WTC11 (cell line): ENCODE results near the gene MAPT. TPM values are rescaled to one million over a fixed set of nuclear protein-coding genes. Genes with fewer than 3 reads are reported as not detected.

Source experiments
- ATAC-seq: fragments of 200-7000 bp; cut with Tn5 transposase; 2 replicates; pipeline ENCODE4 v1.10.0; 2021; ENCODE audit warnings: mild to moderate bottlenecking, moderate library complexity
- CTCF ChIA-PET: fragments of 300-600 bp; sonication (Branson Sonifier 250); formaldehyde crosslinking; loops from one replicate; lab custom pipeline; 2021; ENCODE audit warnings: antibody characterized with exemption; lab: Charles Lee
- POLR2A ChIA-PET: fragments of 350-600 bp; sonication (Branson Sonifier 250); formaldehyde crosslinking; loops from one replicate; lab custom pipeline; 2021; ENCODE audit warnings: antibody characterized with exemption; lab: Charles Lee
- DNase-seq: peaks from one replicate; pipeline ENCODE4 v3.0.0; 2021; ENCODE audit warnings: low spot score
- H3K27ac Mint-ChIP-seq: 2 replicates; pipeline ENCODE4 v1.8.0; 2021; ENCODE audit warnings: mixed read lengths
- H3K27me3 Mint-ChIP-seq: 2 replicates; pipeline ENCODE4 v1.8.0; 2021; ENCODE audit warnings: low read depth, mild to moderate bottlenecking, moderate library complexity, mixed read lengths
- H3K36me3 Mint-ChIP-seq: 2 replicates; pipeline ENCODE4 v1.8.0; 2021; ENCODE audit warnings: mixed read lengths
- H3K4me1 Mint-ChIP-seq: 2 replicates; pipeline ENCODE4 v1.8.0; 2022; ENCODE audit warnings: mixed read lengths
- H3K4me3 Mint-ChIP-seq: 2 replicates; pipeline ENCODE4 v1.8.0; 2021; ENCODE audit warnings: mild to moderate bottlenecking, moderate library complexity, mixed read lengths
- H3K9me3 Mint-ChIP-seq: 2 replicates; pipeline ENCODE4 v1.8.0; 2021; ENCODE audit warnings: mixed read lengths
- ATF1 ChIP-seq: sonication (generic); formaldehyde crosslinking; IDR thresholded peaks from 2 replicates; pipeline ENCODE4 v1.8.1; 2023; ENCODE audit warnings: mild to moderate bottlenecking, moderate library complexity, missing genetic modification reagents
- ATF3 ChIP-seq: sonication (generic); formaldehyde crosslinking; conservative IDR thresholded peaks from 2 replicates; pipeline ENCODE4 v1.8.1; 2022; ENCODE audit warnings: mild to moderate bottlenecking, missing genetic modification reagents
- CBFB ChIP-seq: sonication (generic); formaldehyde crosslinking; IDR thresholded peaks from 2 replicates; pipeline ENCODE4 v1.8.1; 2022; ENCODE audit warnings: mild to moderate bottlenecking, low read depth, missing genetic modification reagents
- CREB1 ChIP-seq: sonication (generic); formaldehyde crosslinking; IDR thresholded peaks from 2 replicates; pipeline ENCODE4 v1.8.0; 2023; ENCODE audit warnings: mild to moderate bottlenecking, missing genetic modification reagents
- CTCF ChIP-seq: fragments of 200-600 bp; IDR thresholded peaks from 2 replicates; pipeline ENCODE4 v1.8.0; 2022; ENCODE audit warnings: antibody characterized with exemption
- ELF4 ChIP-seq: sonication (generic); formaldehyde crosslinking; IDR thresholded peaks from 2 replicates; pipeline ENCODE4 v1.8.1; 2022; ENCODE audit warnings: low read depth, mild to moderate bottlenecking, moderate library complexity, missing genetic modification reagents
- HMGA2 ChIP-seq: fragments of 250-450 bp; sonication (Bioruptor Pico); IDR thresholded peaks from 2 replicates; pipeline ENCODE4 v1.4.0; 2021; ENCODE audit warnings: mild to moderate bottlenecking, moderate library complexity
- IRF1 ChIP-seq: sonication (generic); formaldehyde crosslinking; IDR thresholded peaks from 2 replicates; pipeline ENCODE4 v1.8.0; 2023; ENCODE audit warnings: missing genetic modification reagents
- IRF2 ChIP-seq: sonication (generic); formaldehyde crosslinking; IDR thresholded peaks from 2 replicates; pipeline ENCODE4 v1.8.0; 2022; ENCODE audit warnings: low read depth, missing genetic modification reagents, borderline replicate concordance
- JAZF1 ChIP-seq: fragments of 250-450 bp; sonication (Bioruptor Pico); IDR thresholded peaks from 2 replicates; pipeline ENCODE4 v1.9.0; 2021; ENCODE audit warnings: moderate library complexity, mild to moderate bottlenecking, inconsistent platforms
- MLX ChIP-seq: sonication (generic); formaldehyde crosslinking; IDR thresholded peaks from 2 replicates; pipeline ENCODE4 v1.8.1; 2023; ENCODE audit warnings: mild to moderate bottlenecking, missing genetic modification reagents, moderate library complexity
- OVOL2 ChIP-seq: fragments of 250-450 bp; sonication (Bioruptor Pico); IDR thresholded peaks from 2 replicates; pipeline ENCODE4 v1.9.0; 2021; ENCODE audit warnings: mild to moderate bottlenecking, borderline replicate concordance
- RORB ChIP-seq: fragments of 250-450 bp; sonication (Bioruptor Pico); IDR thresholded peaks from 2 replicates; pipeline ENCODE4 v1.9.0; 2021; ENCODE audit warnings: mild to moderate bottlenecking
- SMAD4 ChIP-seq: sonication (generic); formaldehyde crosslinking; IDR thresholded peaks from 2 replicates; pipeline ENCODE4 v1.8.0; 2022; ENCODE audit warnings: mild to moderate bottlenecking, missing genetic modification reagents
- TCF7 ChIP-seq: sonication (generic); formaldehyde crosslinking; IDR thresholded peaks from 2 replicates; pipeline ENCODE4 v1.8.0; 2022; ENCODE audit warnings: mild to moderate bottlenecking, low read depth, missing genetic modification reagents, moderate library complexity
- TP53 ChIP-seq: sonication (generic); formaldehyde crosslinking; IDR thresholded peaks from 2 replicates; pipeline ENCODE4 v1.8.1; 2023; ENCODE audit warnings: mild to moderate bottlenecking, missing genetic modification reagents
- USF1 ChIP-seq: sonication (generic); formaldehyde crosslinking; IDR thresholded peaks from 2 replicates; pipeline ENCODE4 v1.8.0; 2022; ENCODE audit warnings: mild to moderate bottlenecking, missing genetic modification reagents
- ZBTB21 ChIP-seq: sonication (generic); formaldehyde crosslinking; IDR thresholded peaks from 2 replicates; pipeline ENCODE4 v1.8.1; 2023; ENCODE audit warnings: mild to moderate bottlenecking, missing genetic modification reagents, borderline replicate concordance
- ZNF425 ChIP-seq: fragments of 250-450 bp; sonication (Bioruptor Pico); conservative IDR thresholded peaks from 2 replicates; pipeline ENCODE4 v1.9.0; 2021; ENCODE audit warnings: mild to moderate bottlenecking
- total RNA-seq: library from RNA; stranded (reverse); gene quantifications from 3 replicates; pipeline ENCODE4 v1.2.3, GENCODE V29; 2021

The MAPT gene
- total RNA-seq, 1 experiment from 2014 or later, result 2.2 TPM

GRCh38 chr17:45934044-45934979, 40.0 kb downstream of the MAPT start (continued):
- TF ChIP-seq ELF4 (CRISPR knock-in tag), result no peak
- TF ChIP-seq CREB1 (CRISPR knock-in tag), result no peak
- no peak for TF ChIP-seq JAZF1 (CRISPR knock-in tag)
- no peak for TF ChIP-seq OVOL2 (CRISPR knock-in tag)
- TF ChIP-seq RORB (CRISPR knock-in tag), result no peak

GRCh38 chr17:45935197-45935709, 40.9 kb downstream of the MAPT start:
- no peaks in the 10 kb centered on the region for H3K36me3 Mint-ChIP-seq
- CTCF ChIA-PET, result interaction anchor here (1.1 to 2.6 kb wide), 4 partner anchors 14 to 295 kb away, joined by 3 to 7 read pairs (median 5); no protein-coding TSS in a partner anchor

More at GRCh38 chr17:45935197-45935709, 40.9 kb downstream of the MAPT start:
- ATAC-seq (no peak), DNase-seq (no peak)
- Mint-ChIP-seq H3K27ac (no peak overlapping the region), H3K27me3 (no peaks in the 10 kb centered on the region; the same call in 1 of the 2 replicates), H3K4me1 (peaks cover 9% of the 10 kb centered on the region), H3K9me3 (no peaks in the 10 kb centered on the region), H3K4me3 (no peak overlapping the region)
- POLR2A ChIA-PET, result no interaction called here
- TF ChIP-seq TP53 (CRISPR knock-in tag), result no peak
- no peak for TF ChIP-seq IRF2 (CRISPR knock-in tag)
- no peak for TF ChIP-seq ATF1 (CRISPR knock-in tag)
- no peak for TF ChIP-seq USF1 (CRISPR knock-in tag)
- TF ChIP-seq CBFB (CRISPR knock-in tag), result no peak
- TF ChIP-seq IRF1, result no peak
- TF ChIP-seq ZBTB21 (CRISPR knock-in tag), result no peak
- no peak for TF ChIP-seq SMAD4 (CRISPR knock-in tag)
- TF ChIP-seq CTCF, result no peak
- TF ChIP-seq MLX, result no peak
- no peak for TF ChIP-seq HMGA2 (CRISPR knock-in tag)
- no peak for TF ChIP-seq TCF7 (CRISPR knock-in tag)
- TF ChIP-seq ATF3, result no peak
- no peak for TF ChIP-seq ZNF425 (CRISPR knock-in tag)
